ENCODE measurements around the gene BOD1.

Gene BOD1

DNA sequence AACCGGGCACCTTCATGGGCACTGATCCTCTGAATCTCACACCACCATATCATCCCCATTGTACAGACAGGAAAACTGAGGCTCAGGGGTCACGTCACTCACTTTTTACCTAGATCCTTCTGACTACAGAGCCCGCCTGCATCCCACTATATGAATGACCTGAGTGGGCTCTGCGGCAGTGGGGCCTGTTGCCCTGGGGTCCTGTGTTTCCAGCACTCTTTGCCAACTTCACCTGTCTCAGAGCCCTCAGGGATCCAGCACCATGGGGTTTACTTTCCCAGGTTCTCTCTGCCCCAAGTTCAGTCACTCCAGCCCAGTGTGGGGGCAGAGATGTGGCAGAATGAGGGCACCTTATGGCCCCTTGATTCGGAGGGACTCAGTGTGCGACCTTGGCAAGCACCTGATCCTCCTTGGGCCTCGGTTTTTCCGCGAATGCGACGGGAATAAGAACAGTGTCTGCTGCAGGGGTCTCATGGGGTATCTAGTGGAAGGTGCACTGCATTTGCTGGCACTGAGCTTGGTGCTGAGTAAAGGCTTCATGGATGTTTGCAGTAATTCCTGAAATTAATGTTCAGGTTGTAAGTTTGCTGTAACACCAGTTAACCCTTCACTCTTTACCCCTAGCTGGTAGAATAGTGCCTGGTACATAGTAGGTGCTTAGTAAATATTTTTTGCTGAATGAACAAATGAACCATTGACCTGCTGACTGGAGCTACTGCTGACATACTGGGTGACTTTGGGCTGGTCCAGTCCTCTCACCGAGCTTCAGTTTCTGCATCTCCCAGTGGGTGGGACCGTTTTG is 47.1 kb upstream of the BOD1 start:
- Histone ChIP-seq H3K4me3 (ENCODE audit: low read length, poor library complexity, severe bottlenecking) (no peak overlapping the region), H3K4me1 (ENCODE audit: insufficient read depth, low read length, poor library complexity, severe bottlenecking) (no peaks in the 10 kb centered on the region), H3K9ac (ENCODE audit: low read depth, low read length, poor library complexity, severe bottlenecking) (no peak overlapping the region), H3K9me2 (replicated peaks; ENCODE audit: low read depth, low read length) (no peaks in the 10 kb centered on the region), H3K4me2 (ENCODE audit: low read depth, low read length, poor library complexity, severe bottlenecking) (no peak overlapping the region), H3K9me3 (ENCODE audit: insufficient read depth, low read depth, low read length) (no peaks in the 10 kb centered on the region), H3F3A (ENCODE audit: low read depth) (no peaks in the 10 kb centered on the region), H3K79me2 (ENCODE audit: insufficient read depth, low read length) (no peaks in the 10 kb centered on the region), H3K27me3 (ENCODE audit: insufficient read depth, low read length, poor library complexity, severe bottlenecking) (no peaks in the 10 kb centered on the region), H3K36me3 (ENCODE audit: insufficient read depth, low read length) (no peaks in the 10 kb centered on the region), H2AFZ (ENCODE audit: low read length) (no peak overlapping the region), H4K20me1 (ENCODE audit: insufficient read depth, low read length, poor library complexity, severe bottlenecking) (no peaks in the 10 kb centered on the region)
- TF ChIP-seq EZH2phosphoT487 (IDR thresholded peaks at IDR 0.05; ENCODE audit: borderline replicate concordance) (no peak), CTCF (conservative IDR thresholded peaks at IDR 0.05; ENCODE audit: low read length) (no peak)

DNA sequence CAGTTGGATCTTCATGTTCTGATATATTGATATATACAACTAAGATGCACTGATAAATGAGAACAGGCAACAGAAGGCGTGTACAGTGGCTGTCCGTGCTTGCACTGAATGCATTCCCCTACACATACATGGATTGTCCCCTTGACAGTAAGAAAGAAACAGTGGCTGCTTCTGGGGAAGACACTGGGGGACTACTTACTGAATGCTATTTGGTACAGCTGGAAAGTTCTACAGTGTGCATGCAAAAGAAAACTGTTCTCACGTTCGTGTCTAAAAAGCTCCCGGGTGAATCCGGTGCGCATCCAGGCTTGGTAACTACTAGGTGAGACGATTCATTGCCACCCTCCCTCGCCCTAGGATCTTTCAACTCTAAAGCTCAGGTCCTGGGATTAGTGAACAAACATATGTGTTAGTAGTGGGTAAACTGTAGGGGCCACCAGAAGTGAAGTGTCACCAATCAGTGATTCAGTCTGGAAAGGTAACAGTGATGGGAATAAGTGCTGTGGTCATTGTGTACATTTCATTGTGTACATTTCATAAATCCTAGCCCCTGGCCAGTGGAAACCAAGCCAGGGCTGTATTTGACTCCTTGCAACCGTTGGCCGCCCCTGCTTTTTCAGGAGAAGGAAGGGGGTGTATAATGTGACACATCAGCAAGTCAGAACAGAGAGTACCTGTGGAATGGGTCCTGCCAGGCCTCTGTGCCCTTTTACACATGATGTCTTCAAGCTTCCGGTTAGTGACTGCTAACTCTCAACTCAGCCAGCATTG is 46.3 kb upstream of the BOD1 start:
- Histone ChIP-seq H3K4me2 (ENCODE audit: low read depth, low read length, poor library complexity, severe bottlenecking) (no peak overlapping the region), H3K9me2 (replicated peaks; ENCODE audit: low read depth, low read length) (no peaks in the 10 kb centered on the region), H3K4me1 (ENCODE audit: insufficient read depth, low read length, poor library complexity, severe bottlenecking) (no peaks in the 10 kb centered on the region), H3K27me3 (ENCODE audit: insufficient read depth, low read length, poor library complexity, severe bottlenecking) (no peaks in the 10 kb centered on the region), H3K9me3 (ENCODE audit: insufficient read depth, low read depth, low read length) (no peaks in the 10 kb centered on the region), H3K36me3 (ENCODE audit: insufficient read depth, low read length) (no peaks in the 10 kb centered on the region), H4K20me1 (ENCODE audit: insufficient read depth, low read length, poor library complexity, severe bottlenecking) (no peaks in the 10 kb centered on the region), H3K79me2 (ENCODE audit: insufficient read depth, low read length) (no peaks in the 10 kb centered on the region), H3K4me3 (ENCODE audit: low read length, poor library complexity, severe bottlenecking) (no peak overlapping the region), H2AFZ (ENCODE audit: low read length) (no peak overlapping the region), H3K9ac (ENCODE audit: low read depth, low read length, poor library complexity, severe bottlenecking) (no peak overlapping the region), H3F3A (ENCODE audit: low read depth) (no peaks in the 10 kb centered on the region)
- TF ChIP-seq EZH2phosphoT487 (IDR thresholded peaks at IDR 0.05; ENCODE audit: borderline replicate concordance), result no peak
- TF ChIP-seq CTCF (conservative IDR thresholded peaks at IDR 0.05; ENCODE audit: low read length), result no peak

DNA sequence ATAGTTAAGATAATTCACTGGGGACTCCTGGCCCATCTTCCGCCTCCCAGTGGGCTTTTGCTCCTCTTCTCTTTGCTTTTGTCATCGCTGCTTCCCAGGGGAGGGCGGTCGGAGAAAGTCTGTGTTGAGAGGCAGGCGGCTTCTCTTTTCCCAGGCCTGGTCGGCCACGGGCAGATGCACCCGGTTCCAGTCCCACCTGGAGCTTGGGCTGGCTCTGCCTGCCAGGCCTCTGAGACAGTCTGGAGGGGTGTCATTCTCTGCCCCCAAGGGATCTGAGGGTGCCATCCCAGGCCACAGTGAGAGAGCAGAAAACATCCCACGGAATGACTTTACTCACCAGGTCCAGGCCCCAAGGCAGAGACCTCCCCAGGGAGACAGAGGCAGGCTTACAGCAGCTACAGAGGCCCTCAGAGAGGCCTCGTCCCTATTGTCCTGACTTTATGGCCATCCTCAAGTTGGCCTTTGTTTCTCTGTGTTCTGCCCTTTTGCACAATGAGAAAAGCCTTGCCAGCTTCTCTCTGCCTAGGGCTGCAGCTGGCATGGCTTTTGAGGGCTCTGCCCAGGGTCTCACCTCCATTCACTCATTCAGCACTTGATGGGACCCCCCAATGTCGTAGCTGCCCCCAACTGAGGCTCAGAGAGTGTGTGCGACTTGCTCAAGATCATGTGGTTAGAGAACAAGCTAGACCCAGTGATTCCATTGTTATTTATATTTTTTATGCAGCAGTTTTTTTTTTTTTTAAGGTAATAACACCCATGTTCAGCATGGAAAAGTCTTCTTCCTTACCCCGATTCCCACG is 44.2 kb upstream of the BOD1 start:
- Histone ChIP-seq H3K9me3 (ENCODE audit: insufficient read depth, low read depth, low read length) (no peaks in the 10 kb centered on the region), H3K4me3 (ENCODE audit: low read length, poor library complexity, severe bottlenecking) (no peak overlapping the region), H3K4me2 (ENCODE audit: low read depth, low read length, poor library complexity, severe bottlenecking) (no peak overlapping the region), H3K27me3 (ENCODE audit: insufficient read depth, low read length, poor library complexity, severe bottlenecking) (no peaks in the 10 kb centered on the region), H3K36me3 (ENCODE audit: insufficient read depth, low read length) (no peaks in the 10 kb centered on the region), H3K79me2 (ENCODE audit: insufficient read depth, low read length) (no peaks in the 10 kb centered on the region), H3F3A (ENCODE audit: low read depth) (no peaks in the 10 kb centered on the region), H2AFZ (ENCODE audit: low read length) (no peak overlapping the region), H3K9ac (ENCODE audit: low read depth, low read length, poor library complexity, severe bottlenecking) (no peak overlapping the region), H3K4me1 (ENCODE audit: insufficient read depth, low read length, poor library complexity, severe bottlenecking) (no peaks in the 10 kb centered on the region), H3K9me2 (replicated peaks; ENCODE audit: low read depth, low read length) (no peaks in the 10 kb centered on the region), H4K20me1 (ENCODE audit: insufficient read depth, low read length, poor library complexity, severe bottlenecking) (no peaks in the 10 kb centered on the region)
- TF ChIP-seq CTCF (conservative IDR thresholded peaks at IDR 0.05; ENCODE audit: low read length), result no peak
- no peak for TF ChIP-seq EZH2phosphoT487 (IDR thresholded peaks at IDR 0.05; ENCODE audit: borderline replicate concordance)
